Epithelial cell of prostate (primary cell): Measurements from ENCODE around the gene CSTB.
A peak's percentile ranks its signal among the peaks of the same experiment; 100 is the strongest.

Experiments used
- DNase-seq: peaks from one replicate; pipeline ENCODE4 v3.0.0-alpha.2; 2011; ENCODE audit warnings: low read depth, low spot score
- H3K27ac ChIP-seq: fragments of 450-650 bp; 2 replicates; pipeline ENCODE4 v1.5.1; 2017; ENCODE audit warnings: mild to moderate bottlenecking

The CSTB gene

GRCh38 chr21:43734928-43735229 lies 41.2 kb downstream of the CSTB start:
- H3K27ac ChIP-seq, result peak overlapping the region; percentile 46
- DNase-seq, result no peak

DNA sequence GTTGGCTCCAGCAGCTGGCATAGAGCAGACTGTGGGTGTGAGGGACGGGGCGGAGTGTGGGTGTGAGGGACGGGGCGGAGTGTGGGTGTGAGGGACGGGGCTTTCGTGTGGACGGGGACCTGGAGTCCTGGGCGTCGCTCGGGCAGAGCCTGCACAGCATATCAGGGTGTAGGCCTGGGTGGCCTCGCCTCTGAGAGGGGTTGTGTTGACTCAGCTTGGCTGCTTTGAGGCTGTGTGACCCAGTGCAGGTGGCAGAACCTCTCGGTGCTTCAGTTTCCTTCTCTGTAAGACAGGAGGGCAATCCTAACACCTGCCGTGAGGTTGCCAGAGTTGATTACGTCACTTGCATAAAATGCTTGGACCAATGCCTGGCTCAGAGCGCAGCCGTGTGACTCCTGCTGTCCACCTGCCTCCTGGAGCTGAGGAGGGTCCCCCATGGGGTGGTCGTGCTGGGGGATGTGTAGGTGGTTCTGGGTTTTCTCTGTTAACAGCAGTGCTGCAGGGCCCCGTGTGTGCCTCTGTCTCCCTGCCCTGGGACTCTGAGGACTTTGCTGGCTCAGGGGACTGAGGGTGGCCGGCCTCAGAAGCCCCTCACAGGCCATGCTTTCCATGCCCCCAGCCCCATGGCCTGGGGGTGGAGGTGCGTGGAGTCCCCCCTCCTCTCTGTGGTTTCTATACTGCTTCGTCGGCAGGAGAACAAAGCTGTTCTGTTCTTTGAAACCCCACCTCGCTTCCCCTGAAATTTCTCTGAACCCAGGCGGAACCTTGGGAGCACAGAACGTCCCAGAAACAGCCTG lies 41.8 kb downstream of the CSTB start:
- no peak for DNase-seq
- peak overlapping the region; percentile 46 for H3K27ac ChIP-seq

DNA sequence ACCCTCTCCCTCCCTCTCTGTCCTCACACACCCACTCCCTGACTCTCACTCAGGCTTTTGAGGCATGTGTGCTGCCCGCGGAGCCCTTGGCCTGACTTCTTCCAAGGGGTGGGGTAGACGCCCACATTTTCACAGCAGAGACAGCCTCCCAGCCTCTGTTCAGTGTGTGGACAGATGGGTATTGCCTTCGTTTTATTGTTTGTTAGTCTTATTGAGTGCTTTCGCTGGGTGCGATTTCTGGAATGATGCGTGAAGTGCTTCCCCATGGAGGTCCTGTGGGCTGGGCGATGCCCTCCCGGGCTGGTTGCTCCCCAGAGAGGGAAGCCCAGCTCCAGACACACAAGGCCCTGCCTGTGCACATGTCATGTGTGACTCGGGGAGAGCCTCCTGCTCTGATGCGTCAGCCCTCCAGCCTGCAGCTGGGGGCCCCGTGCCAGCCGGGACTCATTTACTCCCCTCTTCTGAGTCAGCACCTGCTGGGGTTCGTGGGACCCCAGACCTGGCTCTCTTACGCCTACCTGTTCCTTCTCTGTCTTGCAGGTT lies 42.5 kb downstream of the CSTB start:
- no peak for DNase-seq
- H3K27ac ChIP-seq, result peak overlapping the region; percentile 46

- H3K27ac ChIP-seq, result peak overlapping the region; percentile 46
- no peak for DNase-seq
Measured at GRCh38 chr21:43733060-43733459, 43.0 kb downstream of the CSTB start.

DNA sequence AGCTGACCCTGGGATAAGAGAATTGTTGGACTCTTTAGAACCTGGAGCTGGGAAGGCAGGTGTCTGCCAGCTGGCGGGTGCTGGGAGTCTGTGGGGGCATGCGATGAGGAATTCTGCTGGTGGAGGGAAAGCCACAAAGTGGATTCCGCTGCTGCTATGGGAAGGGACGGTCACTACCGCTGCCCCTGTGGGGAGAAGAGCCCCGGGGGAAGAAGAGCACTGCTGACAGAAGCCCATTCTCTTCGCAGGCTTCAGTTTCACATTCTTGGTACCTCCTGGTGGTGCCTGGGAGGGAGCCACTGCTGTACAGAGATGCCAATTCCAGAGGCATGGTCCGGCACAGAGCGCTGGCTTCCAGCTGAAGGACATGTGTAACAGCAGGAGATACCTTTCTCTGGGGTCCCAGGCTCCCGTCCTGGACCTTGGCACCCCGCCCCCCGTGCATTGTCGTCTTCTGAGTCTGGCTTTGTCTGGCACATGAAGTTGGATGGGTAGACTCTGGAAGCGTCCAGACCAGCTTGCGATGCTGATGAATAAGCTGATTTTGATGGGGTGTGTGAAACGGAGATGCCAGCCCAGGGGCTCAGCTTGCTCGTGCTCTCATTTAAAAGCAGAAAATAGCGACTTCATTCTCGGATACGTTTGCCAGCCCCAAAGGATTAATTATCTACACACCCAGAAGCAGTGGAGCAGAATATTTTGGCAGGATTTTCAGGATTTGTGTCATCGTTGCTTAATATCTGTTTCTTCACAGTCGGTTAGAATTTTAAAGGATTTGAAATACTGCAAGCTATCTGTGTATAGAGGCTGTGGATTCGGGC lies 44.0 kb downstream of the CSTB start:
- H3K27ac ChIP-seq, result no peak overlapping the region
- no peak for DNase-seq

DNA sequence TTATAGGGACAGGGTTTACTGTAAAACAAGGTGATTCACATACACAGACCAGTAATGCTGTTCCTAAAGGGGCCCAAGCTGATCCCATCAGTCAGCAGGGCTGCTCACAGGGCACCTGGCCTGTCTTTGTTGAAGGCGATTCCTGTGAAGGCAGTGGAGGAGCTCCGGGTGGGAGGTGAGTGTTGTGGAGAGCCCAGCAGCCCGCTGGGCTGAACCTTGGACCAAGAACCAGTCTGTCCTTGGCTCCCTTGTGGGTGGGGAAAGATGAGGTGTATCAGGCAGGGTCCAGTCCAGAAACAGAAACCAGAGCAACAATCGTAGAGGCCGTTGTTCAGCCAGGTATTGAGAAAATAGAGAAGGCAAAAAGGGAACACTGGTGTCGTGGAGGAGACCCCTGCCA lies 44.6 kb downstream of the CSTB start:
- no peak overlapping the region for H3K27ac ChIP-seq
- no peak for DNase-seq

DNA sequence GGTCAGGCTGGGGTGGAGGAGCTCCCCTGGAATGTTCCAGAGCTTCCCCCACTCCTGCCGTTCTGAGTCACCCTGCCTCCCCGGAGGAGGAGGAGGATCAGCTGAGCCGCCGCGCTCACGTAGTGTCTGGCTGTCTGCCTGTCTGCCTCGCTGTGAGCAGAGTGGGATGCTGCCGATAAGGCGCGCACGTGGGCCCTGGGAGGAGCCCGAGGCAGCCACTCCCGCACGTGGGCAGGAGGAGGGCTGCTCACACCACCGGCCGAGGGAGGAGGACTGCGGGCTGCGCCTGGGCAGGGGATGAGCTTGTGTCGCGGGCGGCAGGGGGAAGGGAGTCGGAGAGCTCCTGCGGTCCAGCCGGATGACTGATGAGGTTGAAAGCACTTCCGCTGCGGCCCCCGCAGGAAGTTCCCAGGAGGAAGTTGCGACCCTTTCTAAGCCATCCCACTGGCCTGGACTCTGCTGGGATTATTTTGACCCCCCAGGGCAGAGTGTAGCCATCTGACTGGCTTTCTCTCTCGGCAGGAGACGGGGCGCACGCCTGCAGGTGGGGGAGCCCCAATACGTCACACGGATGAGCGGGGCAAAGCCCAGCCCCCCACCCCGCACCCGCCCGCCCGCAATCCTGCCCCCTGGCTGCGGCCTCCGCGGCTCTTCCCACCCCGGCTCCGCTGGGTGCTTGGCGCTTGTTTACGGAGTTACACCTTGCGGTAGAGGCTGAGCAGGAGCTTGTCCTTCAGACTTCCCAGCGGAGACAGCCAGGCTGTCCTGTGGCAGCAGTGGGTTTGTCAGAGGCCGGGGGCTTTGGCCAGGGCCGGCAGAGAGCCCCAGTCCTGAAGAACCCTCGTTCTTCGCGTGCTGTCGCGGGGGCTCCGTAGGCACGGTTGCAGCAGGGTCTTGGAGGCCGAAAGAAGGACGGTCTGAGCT lies 47.4 kb downstream of the CSTB start:
- peak overlapping the region; percentile 80 for H3K27ac ChIP-seq
- DNase-seq, result peak; percentile 81

- peak overlapping the region; percentile 80 for H3K27ac ChIP-seq
- no peak for DNase-seq
Measured at GRCh38 chr21:43728154-43728466, 48.0 kb downstream of the CSTB start.

GRCh38 chr21:43727519-43728153 lies 48.5 kb downstream of the CSTB start:
- DNase-seq, result no peak
- H3K27ac ChIP-seq, result peak overlapping the region; percentile 80

DNA sequence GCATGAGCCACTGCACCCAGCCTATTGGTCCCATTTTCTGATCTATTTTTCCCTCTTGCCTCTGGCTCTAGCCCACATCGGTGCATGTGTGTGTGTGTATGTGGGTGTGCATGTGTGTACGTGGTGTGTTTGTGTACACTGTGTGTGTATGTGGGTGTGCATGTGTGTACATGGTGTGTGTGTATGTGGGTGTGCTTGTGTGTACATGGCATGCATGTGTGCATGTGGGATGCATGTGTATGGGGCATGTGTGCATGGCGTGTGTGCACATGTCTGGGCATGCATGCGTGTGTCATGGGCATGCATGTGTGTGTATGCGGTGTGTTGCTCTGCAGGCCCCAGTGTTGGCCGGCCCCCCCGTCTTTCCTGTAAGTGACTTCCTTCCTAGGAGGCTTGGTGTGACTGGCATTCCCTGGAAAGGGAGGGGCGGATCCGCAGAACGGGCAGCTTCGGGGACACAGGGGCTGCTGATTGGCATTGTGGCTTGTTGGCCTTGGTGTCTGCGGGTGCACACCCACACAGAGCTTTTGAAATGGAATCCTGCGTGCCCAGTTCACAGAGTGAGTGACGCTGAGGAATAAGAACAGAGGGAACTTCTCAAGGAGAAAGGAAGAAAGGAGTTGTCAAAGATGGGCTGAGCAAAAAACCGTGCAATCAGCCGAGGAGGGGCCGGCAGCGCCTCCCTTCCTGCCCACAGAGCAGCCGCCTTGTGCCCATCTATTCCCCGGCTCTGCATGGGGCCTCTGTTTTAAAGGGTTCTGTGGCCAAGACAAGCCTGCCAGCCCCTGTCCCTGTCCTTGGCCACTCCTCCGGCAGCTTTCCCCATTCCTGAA lies 49.2 kb downstream of the CSTB start:
- H3K27ac ChIP-seq, result peak overlapping the region; percentile 80
- DNase-seq, result no peak
